Measurements from ENCODE around the gene ZNF474. TPM values are rescaled to one million over a fixed set of nuclear protein-coding genes. Genes with fewer than 3 reads are reported as not detected.

ZNF474 gene
- total RNA-seq, 6 donors from 2014 or later = 0.40 to 15.7 (median 2.4) TPM

DNA sequence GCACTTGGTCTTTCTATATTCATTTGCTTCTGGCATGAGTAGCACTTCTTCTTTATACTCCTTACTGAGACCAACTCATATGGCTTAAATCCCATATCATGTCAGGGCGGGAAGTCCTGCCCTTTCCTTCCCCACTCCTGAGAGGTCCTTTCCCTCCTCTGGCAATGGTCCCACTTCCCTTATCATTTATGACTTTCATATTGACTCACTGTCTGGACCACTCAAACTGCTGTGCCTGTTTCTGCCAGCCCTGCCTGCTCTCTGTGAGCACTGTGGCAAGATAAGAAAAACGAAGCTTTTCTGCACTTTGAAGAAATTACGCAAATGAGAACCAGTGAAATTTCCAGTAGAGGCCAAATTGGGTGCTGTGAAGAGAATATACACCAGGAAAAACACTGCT is 58.1 kb downstream of the ZNF474 start:
- Histone ChIP-seq H3K9me3 (no peaks in the 10 kb centered on the region), H3K27me3 (no peaks in the 10 kb centered on the region), H3K4me3 (no peak overlapping the region), H3K27ac (no peak overlapping the region), H3K36me3 (no peaks in the 10 kb centered on the region), H3K4me1 (peaks cover 12 to 24% (median 16%) of the 10 kb centered on the region in 4 donors)
- 27 to 28% methylated on average over 3 of the region's 3 CpGs for WGBS, 2 donors
- TF ChIP-seq POLR2AphosphoS5 (IDR thresholded peaks at IDR 0.05) = peak in 1 of 2 donors; percentile 28
- no peak for TF ChIP-seq EP300 (IDR thresholded peaks at IDR 0.05)
- ATAC-seq (ENCODE audit: low FRiP score in 2 of 2) (no peak), DNase-seq (peak in 1 of 2 donors; percentile 42)

DNA sequence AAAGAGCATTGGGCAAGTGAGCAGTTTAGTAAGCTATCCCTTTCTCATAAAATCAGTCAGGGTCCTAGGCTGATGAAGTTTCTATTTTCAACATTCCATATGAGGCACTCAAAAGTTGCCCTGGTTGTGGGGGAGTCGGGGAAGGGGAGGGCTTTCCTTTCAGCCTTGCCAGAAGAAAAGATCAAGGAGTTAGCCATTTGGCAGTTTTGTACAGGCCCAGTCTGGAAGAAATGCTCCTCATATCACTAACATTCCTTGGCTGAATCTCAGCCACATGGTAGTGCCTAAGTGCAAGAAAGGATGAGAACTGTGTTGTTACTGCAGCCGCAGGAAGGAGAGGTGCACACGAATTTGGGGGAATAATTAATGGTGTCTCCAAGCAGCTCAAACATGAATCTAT is 60.8 kb downstream of the ZNF474 start:
- TF ChIP-seq POLR2AphosphoS5 (IDR thresholded peaks at IDR 0.05) (no peak), EP300 (IDR thresholded peaks at IDR 0.05) (no peak), POLR2A (IDR thresholded peaks at IDR 0.05) (no peak)
- TF ChIP-seq, protein P1, sequence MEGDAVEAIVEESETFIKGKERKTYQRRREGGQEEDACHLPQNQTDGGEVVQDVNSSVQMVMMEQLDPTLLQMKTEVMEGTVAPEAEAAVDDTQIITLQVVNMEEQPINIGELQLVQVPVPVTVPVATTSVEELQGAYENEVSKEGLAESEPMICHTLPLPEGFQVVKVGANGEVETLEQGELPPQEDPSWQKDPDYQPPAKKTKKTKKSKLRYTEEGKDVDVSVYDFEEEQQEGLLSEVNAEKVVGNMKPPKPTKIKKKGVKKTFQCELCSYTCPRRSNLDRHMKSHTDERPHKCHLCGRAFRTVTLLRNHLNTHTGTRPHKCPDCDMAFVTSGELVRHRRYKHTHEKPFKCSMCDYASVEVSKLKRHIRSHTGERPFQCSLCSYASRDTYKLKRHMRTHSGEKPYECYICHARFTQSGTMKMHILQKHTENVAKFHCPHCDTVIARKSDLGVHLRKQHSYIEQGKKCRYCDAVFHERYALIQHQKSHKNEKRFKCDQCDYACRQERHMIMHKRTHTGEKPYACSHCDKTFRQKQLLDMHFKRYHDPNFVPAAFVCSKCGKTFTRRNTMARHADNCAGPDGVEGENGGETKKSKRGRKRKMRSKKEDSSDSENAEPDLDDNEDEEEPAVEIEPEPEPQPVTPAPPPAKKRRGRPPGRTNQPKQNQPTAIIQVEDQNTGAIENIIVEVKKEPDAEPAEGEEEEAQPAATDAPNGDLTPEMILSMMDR (IDR thresholded peaks at IDR 0.05) = no peak
- WGBS, 2 donors = 78% methylated on average over 3 of the region's 3 CpGs
- H3K27ac ChIP-seq = no peak overlapping the region
- no peaks in the 10 kb centered on the region for H3K9me3 ChIP-seq
- peaks cover 0 to 8% (median 3%) of the 10 kb centered on the region in 4 donors for H3K4me1 ChIP-seq
- ATAC-seq (ENCODE audit: low FRiP score in 2 of 2) (no peak), DNase-seq (no peak)
- H3K27me3 ChIP-seq = no peaks in the 10 kb centered on the region
- H3K36me3 ChIP-seq = no peaks in the 10 kb centered on the region
- H3K4me3 ChIP-seq = no peak overlapping the region

DNA sequence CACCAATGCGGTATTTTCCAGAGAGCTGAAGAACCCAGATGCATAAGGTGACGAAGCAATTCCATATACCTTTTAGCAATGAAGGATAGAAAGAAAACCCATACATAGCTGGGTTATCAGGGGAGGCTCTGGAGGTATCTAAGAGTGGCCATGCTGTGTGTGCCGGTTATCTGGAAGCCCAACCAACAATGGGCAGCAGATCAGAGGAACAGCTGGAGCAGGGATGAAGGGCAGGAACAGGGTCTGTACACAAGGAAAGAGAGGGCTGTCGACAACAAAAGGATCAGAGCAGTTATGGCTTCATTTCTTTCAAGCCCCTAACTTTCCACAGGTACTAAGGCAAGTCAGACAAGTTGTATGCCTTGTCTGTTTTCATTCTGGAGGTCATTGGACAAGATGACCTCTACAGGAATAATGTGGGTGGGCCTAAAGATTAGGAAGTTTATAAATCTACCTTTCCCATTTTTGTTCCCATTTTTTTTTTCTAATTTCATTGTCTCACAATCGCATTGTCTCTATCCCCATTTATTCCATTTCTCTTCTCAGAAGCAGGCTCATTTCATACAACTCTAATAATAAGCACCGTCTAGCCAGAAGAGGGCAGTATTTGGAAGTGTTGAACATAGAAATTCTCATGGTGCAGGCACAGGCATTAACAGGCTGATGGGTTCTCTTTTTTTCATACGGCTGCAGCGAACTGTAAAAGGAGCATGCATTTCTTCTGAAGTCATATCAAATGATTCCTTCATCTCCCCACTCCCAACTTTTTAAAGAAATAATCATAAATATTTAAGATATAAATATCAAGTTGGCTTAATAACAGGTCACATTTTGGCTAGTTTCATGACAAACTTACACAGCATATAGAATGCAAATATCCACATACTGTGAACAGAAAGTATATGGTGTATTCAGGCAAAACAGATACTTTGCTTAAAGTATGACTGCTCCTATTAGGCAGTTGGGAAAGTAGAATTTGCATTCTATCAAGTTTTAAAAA is 63.5 kb downstream of the ZNF474 start:
- ATAC-seq (ENCODE audit: low FRiP score in 2 of 2) (peak in 1 of 2 donors; percentile 82), DNase-seq (no peak)
- peaks cover 0 to 5% (median 0%) of the 10 kb centered on the region in 4 donors for H3K4me1 ChIP-seq
- H3K36me3 ChIP-seq = no peaks in the 10 kb centered on the region
- H3K9me3 ChIP-seq = no peaks in the 10 kb centered on the region
- H3K4me3 ChIP-seq = no peak overlapping the region
- H3K27me3 ChIP-seq = no peaks in the 10 kb centered on the region
- no peak overlapping the region for H3K27ac ChIP-seq
- 43 to 44% methylated on average over 8 of the region's 8 CpGs for WGBS, 2 donors
- TF ChIP-seq POLR2A (IDR thresholded peaks at IDR 0.05) (no peak), POLR2AphosphoS5 (IDR thresholded peaks at IDR 0.05) (no peak)
- TF ChIP-seq, protein P1 (IDR thresholded peaks at IDR 0.05) = peak in 4 of 6 experiments; percentile 40 to 61 (median 57)

DNA sequence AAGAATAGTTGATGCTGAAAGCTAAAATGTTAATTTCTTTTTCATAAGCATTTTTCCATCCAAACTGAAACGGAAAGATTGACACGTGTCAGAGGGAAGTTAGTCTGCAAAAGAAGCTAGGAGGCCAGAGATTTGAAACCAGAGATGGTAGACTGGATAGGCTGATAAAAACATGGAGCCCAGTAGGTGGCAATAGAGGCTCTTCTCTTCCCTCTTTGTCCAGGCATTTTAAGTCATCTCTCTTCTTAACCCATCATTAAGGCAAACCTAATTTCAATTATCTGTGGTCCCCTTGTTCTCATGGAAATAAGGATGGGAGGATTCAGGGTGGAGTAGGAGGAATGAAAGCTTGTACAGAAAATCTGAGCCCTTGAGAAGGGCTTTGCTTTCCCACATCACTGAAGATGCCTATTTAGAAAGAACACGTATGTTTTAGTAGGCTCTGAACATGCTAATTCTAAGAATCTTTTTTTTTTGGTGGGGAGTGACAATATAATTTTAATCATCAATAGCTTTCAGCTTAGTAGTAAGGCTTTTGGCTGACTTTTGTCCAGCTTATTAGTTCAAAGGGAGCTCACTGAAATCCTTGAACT is 66.6 kb downstream of the ZNF474 start:
- DNase-seq (no peak), ATAC-seq (ENCODE audit: low FRiP score in 2 of 2) (peak in 1 of 2 donors; percentile 75)
- H3K9me3 ChIP-seq = no peaks in the 10 kb centered on the region
- H3K27ac ChIP-seq = no peak overlapping the region
- H3K36me3 ChIP-seq = no peaks in the 10 kb centered on the region
- H3K27me3 ChIP-seq = no peaks in the 10 kb centered on the region
- WGBS, 2 donors = 30 to 32% methylated on average over 3 of the region's 3 CpGs
- no peak overlapping the region for H3K4me3 ChIP-seq
- TF ChIP-seq POLR2AphosphoS5 (IDR thresholded peaks at IDR 0.05) = no peak
- TF ChIP-seq, protein P1 (IDR thresholded peaks at IDR 0.05) = peak in 5 of 6 experiments; percentile 24 to 59 (median 45)
- peaks cover 0 to 5% (median 0%) of the 10 kb centered on the region in 4 donors for H3K4me1 ChIP-seq

DNA sequence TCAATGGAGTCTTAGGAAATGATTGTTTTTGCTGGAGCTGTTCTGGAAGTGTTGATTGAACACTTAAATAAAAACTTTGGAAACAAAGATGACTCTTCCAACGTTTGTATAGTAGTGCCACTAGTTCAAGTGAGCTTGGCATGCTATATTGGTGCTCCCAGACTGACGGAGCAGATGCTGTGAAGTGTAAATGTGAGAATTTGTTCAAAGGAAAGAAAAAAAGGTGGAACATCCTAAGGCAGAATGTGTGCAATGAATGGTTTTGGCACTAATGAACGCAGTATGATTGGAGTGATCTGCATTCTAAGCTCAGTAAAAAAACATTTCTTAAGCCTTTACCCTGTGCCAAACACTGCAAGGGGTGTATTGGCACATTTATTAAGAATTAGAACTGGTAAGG is 69.8 kb downstream of the ZNF474 start:
- H3K36me3 ChIP-seq = no peaks in the 10 kb centered on the region
- H3K27me3 ChIP-seq = no peaks in the 10 kb centered on the region
- WGBS, 2 donors = 55 to 61% methylated on average over 3 of the region's 3 CpGs
- H3K4me1 ChIP-seq = no peaks in the 10 kb centered on the region
- TF ChIP-seq, protein P1 (IDR thresholded peaks at IDR 0.05) = no peak
- TF ChIP-seq POLR2A (IDR thresholded peaks at IDR 0.05) = no peak
- no peak for TF ChIP-seq POLR2AphosphoS5 (IDR thresholded peaks at IDR 0.05)
- no peak for TF ChIP-seq EP300 (IDR thresholded peaks at IDR 0.05)
- H3K27ac ChIP-seq = no peak overlapping the region
- H3K4me3 ChIP-seq = no peak overlapping the region
- ATAC-seq (ENCODE audit: low FRiP score in 2 of 2) = no peak
- DNase-seq = no peak
- H3K9me3 ChIP-seq = no peaks in the 10 kb centered on the region

Data from upper lobe of left lung (tissue), 6 donors.